Activated CD8-positive, alpha-beta memory T cell treated with anti-CD3 and anti-CD28 coated beads for 24 hours (primary cell): ENCODE measurements around the gene SENP3.

Source experiments
- DNase-seq: peaks from one replicate; pipeline ENCODE4 v3.0.0-alpha.2; 2020

SENP3 gene

GRCh38 chr17:7561589-7562207 lies at the start of gene SENP3:
SENP3 (plus strand) TSS chr17:7561919; CDS start chr17:7563077, 1,158 bp downstream.
- DNase-seq = peak; percentile 94

GRCh38 chr17:7512105-7512504 lies 49.6 kb upstream of the SENP3 start:
- no peak for DNase-seq

GRCh38 chr17:7512824-7513540 lies 48.7 kb upstream of the SENP3 start:
- DNase-seq = no peak

- no peak for DNase-seq
Observed at GRCh38 chr17:7513850-7514419, 47.8 kb upstream of the SENP3 start.

- DNase-seq = no peak
Observed at GRCh38 chr17:7515911-7516610, 45.7 kb upstream of the SENP3 start.

GRCh38 chr17:7523033-7523432 lies 38.7 kb upstream of the SENP3 start:
- peak; percentile 67 for DNase-seq

- no peak for DNase-seq
Observed at GRCh38 chr17:7528842-7529241, 32.9 kb upstream of the SENP3 start.

- DNase-seq = no peak
Observed at GRCh38 chr17:7530023-7530900, 31.5 kb upstream of the SENP3 start.

GRCh38 chr17:7538050-7538449 lies 23.7 kb upstream of the SENP3 start:
- no peak for DNase-seq

GRCh38 chr17:7538891-7539545 lies 22.7 kb upstream of the SENP3 start:
- DNase-seq = no peak

GRCh38 chr17:7541074-7541621 lies 20.6 kb upstream of the SENP3 start:
- DNase-seq = no peak

- DNase-seq = no peak
Observed at GRCh38 chr17:7544911-7545310, 16.8 kb upstream of the SENP3 start.

GRCh38 chr17:7548585-7549400 lies 12.9 kb upstream of the SENP3 start, which contains the start of gene TNFSF12:
TNFSF12 (plus strand) TSS chr17:7549058; CDS start chr17:7549154, 96 bp downstream.
- peak; percentile 83 for DNase-seq

- peak; percentile 81 for DNase-seq
Observed at GRCh38 chr17:7549401-7550055, 12.2 kb upstream of the SENP3 start.

GRCh38 chr17:7550344-7550743 lies 11.4 kb upstream of the SENP3 start:
- DNase-seq = no peak

- no peak for DNase-seq
Observed at GRCh38 chr17:7551396-7551795, 10.3 kb upstream of the SENP3 start.

GRCh38 chr17:7552621-7553051 lies 9.1 kb upstream of the SENP3 start:
- DNase-seq = no peak

- no peak for DNase-seq
Observed at GRCh38 chr17:7553356-7553755, 8.4 kb upstream of the SENP3 start.

- no peak for DNase-seq
Observed at GRCh38 chr17:7555320-7555948, 6.3 kb upstream of the SENP3 start.

- DNase-seq = no peak
Observed at GRCh38 chr17:7556627-7557026, 5.1 kb upstream of the SENP3 start.
